Activated CD4-positive, alpha-beta T cell treated with anti-CD3 and anti-CD28 coated beads for 24 hours (primary cell): ENCODE measurements around the gene ST8SIA5.
"Not testable (repeated sequence)": the region's sequence is repeated elsewhere in the genome, so short reads cannot be mapped to it uniquely, and the experiment has no call there.

Source experiments
- DNase-seq, 2 donors: peaks; one replicate each; pipeline ENCODE4 v3.0.0-alpha.2; 2020; ENCODE audit warnings: low read depth in 2 of 2

The ST8SIA5 gene, protein sequence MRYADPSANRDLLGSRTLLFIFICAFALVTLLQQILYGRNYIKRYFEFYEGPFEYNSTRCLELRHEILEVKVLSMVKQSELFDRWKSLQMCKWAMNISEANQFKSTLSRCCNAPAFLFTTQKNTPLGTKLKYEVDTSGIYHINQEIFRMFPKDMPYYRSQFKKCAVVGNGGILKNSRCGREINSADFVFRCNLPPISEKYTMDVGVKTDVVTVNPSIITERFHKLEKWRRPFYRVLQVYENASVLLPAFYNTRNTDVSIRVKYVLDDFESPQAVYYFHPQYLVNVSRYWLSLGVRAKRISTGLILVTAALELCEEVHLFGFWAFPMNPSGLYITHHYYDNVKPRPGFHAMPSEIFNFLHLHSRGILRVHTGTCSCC

DNA sequence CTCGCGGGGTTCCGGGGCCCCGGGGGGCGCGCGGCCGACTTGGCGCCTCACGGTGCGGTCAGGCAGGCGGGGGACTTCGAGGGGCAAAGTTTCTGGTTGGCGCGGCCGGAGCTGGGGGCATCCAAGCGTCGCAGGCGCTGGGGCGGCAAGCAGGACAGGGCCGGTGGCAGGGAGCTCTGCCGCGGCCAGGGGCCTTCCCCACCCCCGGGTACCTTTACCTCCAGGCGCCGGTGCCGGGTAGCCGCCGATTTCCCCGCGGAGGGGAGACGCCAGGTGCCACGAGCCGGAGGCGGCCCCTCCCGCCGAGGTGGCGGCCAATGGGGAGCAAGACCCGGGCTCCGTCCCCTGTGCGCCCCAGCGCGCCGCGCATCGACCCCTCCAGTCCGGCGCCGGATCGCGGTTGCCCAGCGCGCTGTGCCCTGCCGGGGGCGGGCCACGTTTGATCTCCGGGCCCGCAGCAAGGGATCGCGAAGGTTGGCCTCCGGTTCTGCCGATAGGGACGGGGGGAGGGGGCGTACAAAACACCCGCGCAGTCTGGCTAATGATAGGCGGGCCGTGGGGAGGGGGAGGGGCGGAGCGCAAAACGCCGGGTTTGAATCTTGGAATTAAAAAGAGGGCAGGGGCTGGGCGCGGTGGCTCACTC is at the start of gene ST8SIA5:
TSS of gene ST8SIA5 (minus strand) at position 495 of the 643 bp plus-strand sequence. CDS start 545 bp downstream, outside the sequence.
- no peak for DNase-seq

DNA sequence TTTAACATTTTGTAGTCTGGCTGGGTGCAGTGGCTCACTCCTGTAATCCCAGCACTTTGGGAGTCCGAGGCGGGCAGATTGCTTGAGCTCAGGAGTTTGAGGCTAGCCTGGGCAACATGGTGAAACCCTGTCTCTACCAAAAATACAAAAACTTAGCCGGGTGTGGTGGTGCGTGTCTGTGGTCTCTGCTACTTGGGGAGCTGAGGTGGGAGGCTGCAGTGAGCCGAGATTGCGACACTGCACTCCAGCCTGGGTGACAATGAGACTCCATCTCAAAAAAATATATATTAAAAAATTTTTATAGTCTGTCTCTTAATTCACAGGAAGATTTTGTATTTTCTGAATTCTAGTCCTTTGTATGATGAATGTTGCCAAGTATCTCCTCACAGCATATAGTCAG is 39.1 kb upstream of the ST8SIA5 start:
- not testable (repeated sequence) for DNase-seq

DNA sequence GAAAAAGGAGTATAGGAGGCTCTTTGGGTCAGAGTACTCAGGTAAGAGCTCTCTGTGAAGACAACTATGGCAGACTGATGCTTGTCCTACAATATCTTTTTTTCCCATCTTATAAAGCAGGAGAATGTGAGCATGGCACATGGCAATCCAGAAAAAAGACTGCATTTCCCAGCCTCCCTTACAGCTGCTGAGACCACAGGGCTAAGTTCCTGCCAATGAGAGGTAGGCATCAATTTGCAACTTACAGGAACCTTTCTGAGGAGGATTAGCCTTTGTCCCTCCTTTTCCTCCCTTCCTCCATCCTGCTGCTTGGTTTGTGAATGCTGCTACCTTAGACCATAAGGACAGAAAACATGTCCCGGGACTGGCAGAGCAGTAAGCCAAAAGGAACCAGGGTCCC is 37.8 kb upstream of the ST8SIA5 start:
- no peak for DNase-seq

DNA sequence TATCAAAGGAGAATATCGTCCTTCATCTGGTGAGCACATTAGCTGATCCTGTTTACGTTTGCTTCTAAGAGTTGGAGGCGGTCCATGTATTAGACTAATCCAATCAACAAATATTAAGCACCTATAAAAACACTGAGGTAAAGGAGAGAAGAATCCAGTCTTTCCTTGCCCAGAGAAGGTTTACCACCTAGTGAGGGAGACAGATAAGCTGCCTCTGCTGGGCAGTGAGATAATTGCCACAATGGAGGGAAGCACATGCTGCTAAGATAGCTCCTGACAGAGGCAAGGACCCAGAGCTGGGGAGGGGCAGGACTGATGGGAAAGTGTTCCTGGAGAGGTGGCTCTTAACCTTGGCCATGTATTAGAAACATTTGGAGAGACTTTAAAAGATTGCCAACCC is 36.7 kb upstream of the ST8SIA5 start:
- no peak for DNase-seq

DNA sequence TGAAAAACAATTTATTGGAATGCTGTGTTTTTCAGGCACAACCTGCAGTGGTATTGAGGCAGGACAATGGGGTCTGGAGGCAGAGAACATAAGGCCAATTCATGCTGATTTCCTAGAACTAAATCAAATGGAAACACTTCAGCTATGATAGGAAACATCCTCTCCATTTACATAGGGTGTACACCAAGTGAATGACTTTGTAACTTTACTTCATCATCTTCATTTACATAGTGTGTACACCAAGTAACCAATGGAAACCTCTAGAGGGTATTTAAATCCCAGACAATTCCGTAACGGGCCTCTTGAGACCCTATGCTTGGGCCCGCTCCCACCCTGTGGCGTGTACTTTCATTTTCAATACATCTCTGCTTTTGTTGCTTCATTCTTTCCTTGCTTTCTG is 32.2 kb upstream of the ST8SIA5 start:
- DNase-seq, result no peak

DNA sequence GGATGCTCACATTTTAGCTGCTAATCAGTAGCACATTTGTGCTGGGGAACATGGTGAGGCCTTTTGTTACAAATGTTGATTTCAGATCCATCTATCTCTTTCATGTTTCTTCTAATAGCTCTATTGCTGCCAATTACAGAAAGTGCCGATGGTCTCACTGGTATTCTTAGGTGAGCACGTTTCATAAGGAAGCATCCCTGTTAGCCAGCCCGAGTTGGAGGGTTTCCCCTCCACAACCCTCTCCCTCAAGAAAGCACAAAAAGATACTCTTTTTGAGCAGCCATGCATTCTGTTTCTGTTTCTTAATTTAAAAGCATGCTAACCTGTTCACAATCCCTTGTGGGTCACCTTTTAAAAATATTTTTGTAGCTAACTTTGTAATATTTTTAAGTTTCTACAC is 30.8 kb upstream of the ST8SIA5 start:
- no peak for DNase-seq

DNA sequence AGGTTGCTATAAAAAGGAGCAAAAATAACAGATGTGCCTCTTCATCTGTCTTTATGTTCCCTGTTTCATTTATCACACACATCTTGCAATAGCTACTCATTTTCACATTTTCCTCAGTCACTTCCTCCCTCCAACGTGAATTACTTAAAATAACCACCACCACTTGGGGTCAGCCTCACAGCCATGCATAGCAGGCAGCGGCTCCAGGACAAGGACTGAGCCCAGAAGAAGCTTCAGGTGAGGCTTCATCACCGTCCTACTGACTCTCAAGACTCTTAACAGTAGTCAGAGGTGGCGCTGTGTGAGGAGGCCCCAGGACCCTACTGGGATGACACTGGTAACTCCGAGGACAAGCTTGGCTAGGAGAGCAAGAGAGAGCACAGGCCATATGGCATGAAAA is 15.5 kb upstream of the ST8SIA5 start:
- no peak for DNase-seq

DNA sequence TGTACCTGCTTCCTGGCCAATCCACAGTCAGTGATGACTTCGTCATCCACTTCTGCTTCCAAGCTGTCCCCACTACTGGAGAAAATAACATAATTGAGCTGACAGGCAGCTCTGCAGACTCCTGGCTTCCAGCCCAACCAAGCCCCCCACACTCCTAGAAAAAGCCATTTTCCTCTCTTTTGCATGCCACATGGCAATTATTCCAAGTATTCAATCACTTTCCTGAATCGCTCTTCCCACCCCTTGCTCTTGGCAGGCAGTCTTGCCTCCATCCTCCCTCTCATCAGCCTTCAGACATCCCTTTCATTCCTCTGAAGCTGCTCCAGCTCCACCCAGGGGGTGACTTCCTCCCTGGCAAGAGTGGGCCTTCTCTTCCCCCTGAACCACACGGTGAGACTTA is 14.3 kb upstream of the ST8SIA5 start:
- DNase-seq, result no peak

DNA sequence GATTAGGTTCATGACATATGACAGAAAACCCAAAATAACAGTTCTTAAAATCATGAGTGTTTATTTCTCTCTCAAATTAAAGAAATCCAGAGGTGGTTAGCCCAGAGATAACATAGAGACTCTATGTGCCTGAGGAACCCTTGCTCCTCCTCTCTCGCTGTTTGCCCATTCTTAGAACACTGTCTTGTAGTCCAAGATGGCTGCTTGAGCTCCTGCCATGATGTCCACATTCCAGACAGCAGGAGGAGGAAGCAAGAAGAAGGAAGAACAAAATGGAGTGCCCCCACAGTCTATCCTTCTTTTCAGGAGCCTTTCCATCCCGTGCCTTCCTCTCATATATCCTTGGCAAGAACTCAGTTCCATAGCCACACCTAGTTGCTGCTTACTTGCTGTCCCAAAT is 13.9 kb upstream of the ST8SIA5 start:
- DNase-seq, result no peak

DNA sequence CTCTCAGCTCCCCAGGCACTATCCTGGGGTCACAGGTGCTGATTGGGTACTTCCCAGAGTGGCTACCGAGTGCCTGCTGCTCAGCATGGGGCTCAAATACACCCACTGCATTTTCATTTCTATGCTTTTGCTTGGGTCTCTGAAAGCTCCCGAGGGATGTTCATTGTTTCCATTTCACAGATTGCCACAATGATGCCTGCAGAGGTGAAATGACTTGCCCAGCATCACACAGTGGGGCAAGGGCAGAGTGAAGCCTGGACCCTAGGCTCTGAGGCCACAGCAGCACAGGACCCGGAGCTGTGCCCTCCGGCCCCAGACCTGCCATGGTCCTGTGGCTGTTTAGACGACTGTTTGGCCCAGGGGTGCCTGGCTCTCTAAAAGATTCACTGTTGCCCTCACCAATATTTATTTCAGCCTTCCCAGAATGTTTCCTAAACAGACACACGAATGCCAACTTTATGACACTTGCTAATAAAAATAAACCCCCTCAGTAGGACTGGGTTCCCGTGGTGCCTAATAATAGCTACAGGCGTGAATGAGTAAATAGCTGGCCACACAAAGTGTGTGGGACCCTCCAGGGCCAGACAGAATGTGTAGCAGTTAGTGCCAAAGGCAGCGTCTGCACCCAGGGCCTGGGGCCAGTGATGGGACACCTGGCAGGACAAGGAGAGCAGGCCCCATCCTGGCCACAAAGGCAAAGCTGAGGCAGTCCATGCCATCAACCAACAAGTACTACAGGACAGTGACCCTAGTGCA is 11.5 kb upstream of the ST8SIA5 start:
- DNase-seq, result no peak

DNA sequence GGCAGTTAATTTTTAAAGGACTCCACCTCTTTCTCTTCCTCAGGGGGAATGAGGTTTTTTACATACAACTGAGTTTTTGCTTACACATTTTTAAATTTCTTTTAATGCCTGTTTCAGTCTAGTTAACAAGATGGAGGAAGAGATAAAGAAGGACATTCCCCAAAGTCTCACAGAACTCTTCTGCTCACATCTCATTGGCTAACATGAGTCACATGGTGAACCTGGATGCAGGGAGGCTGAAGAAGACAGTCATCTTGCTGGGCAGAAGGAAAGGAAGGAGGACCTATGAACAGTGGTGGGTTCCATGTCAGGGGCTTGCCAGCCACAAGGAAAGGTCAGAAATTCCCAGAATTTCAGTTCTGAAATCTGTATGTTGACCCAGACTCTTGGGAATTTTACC is 10.4 kb upstream of the ST8SIA5 start:
- no peak for DNase-seq

DNA sequence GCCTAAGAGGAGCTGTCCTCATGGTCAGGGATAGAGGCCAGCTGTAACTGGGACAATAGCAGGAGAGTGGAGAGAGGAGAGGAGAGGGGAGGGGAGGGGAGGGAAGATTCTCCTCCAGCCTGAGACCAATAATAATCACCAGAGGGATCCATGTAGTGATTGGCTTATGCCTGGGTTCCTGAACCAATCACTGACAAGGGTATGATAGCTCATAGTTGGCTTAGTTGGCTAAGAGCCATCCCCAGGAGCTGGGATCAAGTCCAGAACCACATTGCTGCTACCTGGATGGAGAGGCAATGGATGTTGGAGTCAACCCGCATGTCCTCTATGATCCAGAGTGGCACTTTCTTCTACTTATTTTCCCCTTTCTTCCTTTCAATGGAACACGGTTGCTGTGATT is 7.7 kb upstream of the ST8SIA5 start:
- DNase-seq, result no peak

DNA sequence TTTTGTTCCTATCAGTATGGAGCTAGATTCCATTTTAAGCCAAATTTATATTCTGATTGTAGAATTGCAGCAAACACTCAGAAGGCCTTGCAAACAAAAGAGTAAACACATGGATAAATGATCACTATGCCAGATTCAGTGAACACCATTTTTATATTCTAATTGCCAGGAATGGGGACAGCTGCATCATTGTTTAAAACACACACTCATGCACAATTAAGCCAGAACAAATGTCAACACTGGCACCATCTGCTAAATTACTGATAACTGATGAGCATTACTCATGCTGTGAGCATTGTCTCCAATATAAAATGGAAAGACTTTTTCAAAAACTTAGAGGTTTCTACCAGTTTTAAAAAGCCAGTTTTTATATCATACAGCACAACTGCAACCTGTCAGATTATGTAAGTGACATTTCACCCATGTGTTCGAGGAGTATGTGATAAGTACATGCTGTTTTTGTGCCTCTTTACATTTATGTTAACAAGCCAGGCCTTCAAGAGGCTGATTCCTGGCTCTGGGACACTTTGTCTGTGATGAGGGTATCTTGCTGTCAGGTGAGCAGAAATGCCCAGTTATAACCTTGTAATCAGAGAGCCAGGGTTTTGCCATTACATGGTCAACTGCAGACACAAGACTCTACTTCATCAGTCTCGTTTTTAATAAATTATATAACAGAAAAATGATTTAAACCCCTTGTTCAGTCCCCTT is 4.4 kb upstream of the ST8SIA5 start:
- no peak for DNase-seq

DNA sequence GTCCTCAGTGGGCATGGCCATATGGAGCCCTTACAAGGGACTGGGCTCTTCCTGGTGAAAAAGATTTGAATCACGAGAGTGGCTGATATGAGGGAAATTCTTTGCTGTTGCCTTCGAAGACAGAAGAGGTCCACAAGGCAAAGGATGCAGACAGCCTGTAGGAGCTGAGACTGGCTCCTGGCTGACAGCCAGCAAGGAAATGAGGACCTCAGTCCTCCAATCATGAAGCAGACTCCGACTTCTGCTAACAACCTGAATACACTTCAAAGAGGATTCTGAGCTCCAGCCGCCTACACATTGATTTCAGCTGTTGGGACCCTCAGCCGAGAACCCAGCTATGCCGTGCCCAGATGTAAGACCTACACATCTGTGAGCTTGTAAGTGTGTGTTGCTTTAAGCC is 3.0 kb upstream of the ST8SIA5 start:
- no peak for DNase-seq

DNA sequence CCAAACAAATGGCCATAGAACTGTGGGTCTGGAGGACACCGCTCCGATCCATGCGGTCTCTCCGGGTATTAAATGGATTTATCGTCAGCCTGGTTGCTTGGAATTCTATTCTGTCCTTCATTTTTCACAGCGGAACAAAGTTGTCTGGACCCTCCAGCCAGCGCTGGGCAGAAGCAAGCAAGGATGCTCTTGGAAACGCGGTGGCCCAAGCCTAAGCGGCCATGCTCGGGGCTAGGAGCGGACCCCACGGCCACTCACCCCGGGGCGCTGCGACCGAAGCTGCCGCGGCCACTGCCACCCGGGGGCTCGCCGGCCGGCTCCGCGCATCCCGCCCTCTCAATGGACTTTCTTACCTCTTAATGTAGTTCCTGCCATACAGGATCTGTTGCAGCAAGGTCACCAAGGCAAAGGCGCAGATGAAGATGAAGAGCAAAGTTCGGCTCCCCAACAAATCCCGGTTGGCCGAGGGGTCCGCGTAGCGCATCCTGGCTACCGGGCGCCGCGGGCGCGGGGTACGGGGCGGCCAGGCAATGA is 761 bp downstream of the ST8SIA5 start:
- no peak for DNase-seq

DNA sequence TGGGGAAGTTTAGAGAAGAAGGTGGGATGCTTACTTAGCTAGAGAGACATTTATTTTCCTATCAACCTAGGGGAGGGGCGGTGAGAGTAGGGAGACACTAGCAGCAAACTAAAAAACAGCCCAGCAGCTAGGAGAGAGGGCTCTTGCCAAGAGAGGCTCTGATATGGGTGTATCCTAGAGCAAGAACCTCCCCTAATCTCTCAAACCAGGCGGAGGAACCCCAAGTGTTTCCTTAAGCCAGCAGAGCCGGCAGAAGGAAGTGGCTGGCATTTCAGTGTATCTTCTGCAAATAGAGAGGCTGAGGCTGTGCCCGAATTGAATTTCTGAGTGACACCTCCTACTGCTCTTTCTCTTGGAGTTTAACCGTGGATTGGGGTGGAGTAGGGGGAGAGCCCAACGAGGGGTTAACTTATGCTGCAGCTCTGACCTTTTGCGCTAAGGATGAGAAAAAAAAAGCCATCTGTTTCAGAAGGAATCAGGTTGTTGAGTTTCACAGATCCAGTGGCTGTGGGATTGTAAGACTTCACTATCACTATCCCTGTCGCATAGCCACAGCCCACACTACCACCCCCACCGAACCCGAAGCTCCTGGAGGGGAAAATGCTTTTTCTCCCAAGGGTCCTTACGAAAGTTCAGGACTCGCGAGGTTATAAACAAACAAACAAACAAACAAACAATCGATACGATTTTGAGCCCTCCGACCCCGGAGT is 1.4 kb downstream of the ST8SIA5 start:
- no peak for DNase-seq

DNA sequence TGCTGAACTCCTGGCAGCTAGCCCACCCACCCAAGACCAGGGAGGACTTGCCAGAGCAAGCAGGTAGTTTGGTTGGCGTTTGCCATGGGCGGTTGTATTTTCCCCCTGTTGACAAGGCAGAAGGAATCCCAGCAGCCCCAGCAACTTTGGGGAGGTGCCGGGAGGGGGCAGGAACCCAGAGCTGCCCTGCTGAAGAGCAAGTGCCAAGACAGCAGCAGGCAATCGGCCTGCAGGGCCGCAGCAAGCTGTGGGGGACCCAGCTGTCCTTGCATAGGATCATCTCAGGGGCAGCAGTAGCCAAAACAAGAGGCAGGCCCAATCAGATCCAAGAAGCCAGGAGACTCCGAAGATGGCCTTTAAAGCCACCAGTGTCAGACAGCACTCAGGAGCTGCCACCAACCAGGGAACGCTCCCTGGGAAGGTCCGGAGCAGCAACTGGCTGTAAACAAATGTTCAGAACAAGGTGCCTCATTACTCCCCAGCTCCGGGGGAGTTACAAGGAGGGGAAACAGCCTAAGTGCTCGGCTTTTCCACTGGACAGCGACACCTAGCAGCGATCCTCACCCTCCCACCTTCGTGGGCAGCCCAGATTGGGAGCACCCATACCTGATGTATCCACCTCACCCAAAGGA is 2.1 kb downstream of the ST8SIA5 start:
- DNase-seq, result no peak

DNA sequence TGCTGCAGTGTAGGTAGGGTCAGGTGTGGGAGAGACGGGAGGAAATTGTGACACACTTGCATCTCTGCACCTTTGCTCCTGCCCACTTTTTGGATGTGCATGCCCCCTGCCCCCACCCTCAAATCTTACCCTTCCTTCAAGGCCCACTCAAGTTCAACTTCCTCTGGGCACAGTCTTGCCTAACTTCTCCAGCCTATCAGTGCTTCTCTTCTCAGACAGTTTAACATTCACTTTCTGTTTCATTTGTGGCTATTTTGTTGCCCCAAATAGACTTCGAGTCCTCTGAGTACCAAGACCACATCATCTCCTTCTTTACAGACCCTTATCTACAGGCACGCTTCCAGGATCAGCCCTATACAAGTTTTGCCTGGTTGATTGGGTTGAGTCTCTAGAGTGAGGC is 2.7 kb downstream of the ST8SIA5 start:
- no peak for DNase-seq

DNA sequence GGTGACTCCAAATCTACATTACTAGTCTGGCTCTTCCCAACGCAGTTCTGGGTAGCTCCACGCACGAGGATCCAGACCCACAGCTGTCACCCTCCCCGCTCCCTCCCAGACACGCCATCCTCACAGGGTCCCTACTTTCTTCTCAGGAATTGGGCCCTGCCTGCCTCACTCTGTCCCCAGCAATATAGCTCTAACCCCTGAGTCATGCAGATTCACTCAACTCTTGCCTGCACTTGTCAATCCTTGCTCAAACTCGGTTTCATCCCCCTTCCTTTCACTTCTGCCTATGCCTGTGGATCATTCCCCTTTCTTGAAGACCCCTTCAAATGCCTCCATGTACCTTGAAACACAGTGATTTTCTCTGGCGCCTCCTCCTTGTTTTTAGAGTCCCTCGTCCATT is 5.0 kb downstream of the ST8SIA5 start:
- no peak for DNase-seq

DNA sequence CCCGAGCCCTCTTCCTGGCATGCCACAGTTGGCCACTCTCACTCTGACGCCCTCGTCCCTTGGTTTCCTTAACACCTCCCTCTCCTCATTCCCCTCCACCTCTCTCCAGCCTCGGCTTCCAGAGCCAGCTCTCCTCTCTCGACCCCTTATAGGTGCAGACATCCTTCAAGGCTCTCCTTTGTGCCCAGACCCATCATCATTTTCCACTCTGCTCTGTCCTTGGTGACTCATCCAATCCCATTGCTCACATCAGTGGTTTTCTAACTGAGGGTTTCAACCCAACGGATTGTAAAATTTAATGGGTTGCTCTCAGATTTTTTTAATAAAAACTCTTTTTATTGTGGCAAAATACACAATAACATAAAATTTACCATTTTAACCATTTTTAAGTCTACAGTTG is 6.2 kb downstream of the ST8SIA5 start:
- no peak for DNase-seq

DNA sequence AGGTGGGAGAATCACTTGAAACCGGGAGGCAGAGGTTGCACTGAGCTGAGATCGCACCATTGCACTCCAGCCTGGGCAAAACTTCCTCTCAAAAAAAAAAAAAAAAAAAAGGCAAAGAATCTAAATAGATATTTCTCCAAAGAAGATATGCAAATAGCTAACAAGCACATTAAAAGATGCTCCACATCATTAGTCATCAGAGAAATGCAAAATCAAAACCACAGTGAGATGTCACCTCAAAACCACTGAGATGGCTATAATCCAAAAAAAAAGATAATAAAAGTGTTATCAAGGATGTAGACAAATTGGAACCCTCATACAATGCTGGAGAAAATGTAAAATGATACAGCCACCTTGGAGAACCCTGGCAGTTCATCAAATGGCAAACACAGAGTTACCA is 8.4 kb downstream of the ST8SIA5 start:
- no peak for DNase-seq
